Kidney (tissue), 14 donors: ENCODE results near the gene CTSS. TPM values are rescaled to one million over a fixed set of nuclear protein-coding genes. Genes with fewer than 3 reads are reported as not detected.
"Not testable (repeated sequence)": the region's sequence is repeated elsewhere in the genome, so short reads cannot be mapped to it uniquely, and the experiment has no call there.

Experiments used
- DNase-seq, 5 donors: peaks; one replicate each; pipeline ENCODE4 v3.0.0-alpha.2; 2013 to 2020
- FAIRE-seq: peaks from 2 replicates; lab custom pipeline; 2012; peaks lifted over from hg19 to GRCh38; lab: Jason Lieb, UNC
- H3K27ac ChIP-seq, 2 donors: one replicate each; pipeline ENCODE4 v1.7.0; 2013; ENCODE audit warnings: low read depth in 2 of 2, low read length in 2 of 2, inconsistent platforms in 1 of 2
- H3K27me3 ChIP-seq: one replicate; pipeline ENCODE4 v1.7.1; 2013; ENCODE audit warnings: low read length, inconsistent platforms; ENCODE audit not compliant: control insufficient read depth, insufficient read depth
- H3K36me3 ChIP-seq, 3 donors: one replicate each; pipeline versions ENCODE4 v1.7.0 to v1.7.1; 2013; ENCODE audit warnings: low read length in 3 of 3, control low read depth in 1 of 3, inconsistent platforms in 1 of 3; ENCODE audit not compliant: insufficient read depth in 3 of 3, control insufficient read depth in 2 of 3
- H3K4me1 ChIP-seq, 3 donors: one replicate each; pipeline versions ENCODE4 v1.7.0 to v1.7.1; 2013; ENCODE audit warnings: low read length in 3 of 3, inconsistent platforms in 1 of 3, low read depth in 1 of 3; ENCODE audit not compliant: control insufficient read depth in 2 of 3, insufficient read depth in 2 of 3
- H3K4me3 ChIP-seq, 3 donors: one replicate each; pipeline versions ENCODE4 v1.7.0 to v1.8.1; 2013; ENCODE audit warnings: low read length in 3 of 3, control low read depth in 1 of 3, inconsistent platforms in 1 of 3
- H3K9ac ChIP-seq, 3 donors: one replicate each; pipeline versions ENCODE4 v1.7.0 to v1.7.1; 2013; ENCODE audit warnings: low read length in 3 of 3, control low read depth in 1 of 3, inconsistent platforms in 1 of 3
- H3K9me3 ChIP-seq, 3 donors: one replicate each; pipeline versions ENCODE4 v1.7.0 to v1.7.1; 2013; ENCODE audit warnings: low read length in 3 of 3, control low read depth in 1 of 3, inconsistent platforms in 1 of 3; ENCODE audit not compliant: control insufficient read depth in 2 of 3, insufficient read depth in 1 of 3
- intact Hi-C: fragments of 100-400 bp; cut with DNase I; formaldehyde crosslinking; loops from one replicate; pipeline ENCODE4 v1.11.1; 2022
- polyA plus RNA-seq: library from polyadenylated mRNA; stranded (reverse); fragments of 350-450 nt; fragmentation: Illumina TruSeq; extraction: RNeasy Lipid Tissue Mini Kit (QIAGEN cat#74804); gene quantifications from one replicate; pipeline ENCODE4 v1.2.3, GENCODE V29; 2014; ENCODE audit warnings: low read depth, low replicate concordance; ENCODE audit not compliant: insufficient read depth
- total RNA-seq: library from RNA; stranded (reverse); fragmentation: NEBNext Ultra II Directional; extraction: Animal tissue kit (Norgen Biotek cat#: 25700); gene quantifications from one replicate; pipeline ENCODE4 v1.2.1, GENCODE V29; 2021
- TF ChIP-seq, protein P1 (sequence below): IDR thresholded peaks from 3 replicates; pipeline ENCODE4 v1.5.1; 2012; ENCODE audit warnings: mild to moderate bottlenecking, moderate library complexity, borderline replicate concordance; ENCODE audit not compliant: insufficient read depth; ENCODE audit errors: extremely low read depth
- donor health status: control.
- donor health status: control.
- donor health status: control.
- donor health status: control.
- donor health status: control.
- donor health status: DM: yes; HTN: yes; CAD: no.
- donor health status: Normal renal cell carcinoma (clear cell type).

The CTSS gene
- total and polyA plus RNA-seq, 2 donors from 2014 or later: 5.3 to 109 TPM

DNA sequence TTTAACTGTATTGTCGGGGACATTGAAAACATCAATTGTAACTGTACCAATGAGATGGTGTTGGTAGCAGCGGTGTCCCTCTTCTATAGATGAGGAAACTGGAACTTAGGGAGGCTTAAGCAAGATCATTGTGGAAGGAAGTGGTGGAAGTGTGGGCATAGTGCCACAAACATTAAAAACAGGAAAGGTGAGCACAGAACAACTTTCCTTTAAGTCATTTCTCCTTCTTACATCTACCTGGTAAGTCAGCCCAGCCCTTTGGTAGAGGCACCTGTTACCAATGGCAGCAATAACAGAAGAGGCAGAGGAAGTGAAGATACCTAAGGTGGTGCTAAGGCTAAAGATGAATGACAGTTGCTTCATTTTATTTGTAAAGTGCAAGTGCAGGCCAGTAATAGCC, 12.0 kb upstream of the CTSS start:
- no peak overlapping the region for H3K27ac ChIP-seq
- H3K27me3 ChIP-seq: no peaks in the 10 kb centered on the region
- no peaks in the 10 kb centered on the region for H3K9me3 ChIP-seq
- no peak for DNase-seq
- H3K36me3 ChIP-seq: no peaks in the 10 kb centered on the region
- no peak overlapping the region for H3K9ac ChIP-seq
- TF ChIP-seq, protein P1, sequence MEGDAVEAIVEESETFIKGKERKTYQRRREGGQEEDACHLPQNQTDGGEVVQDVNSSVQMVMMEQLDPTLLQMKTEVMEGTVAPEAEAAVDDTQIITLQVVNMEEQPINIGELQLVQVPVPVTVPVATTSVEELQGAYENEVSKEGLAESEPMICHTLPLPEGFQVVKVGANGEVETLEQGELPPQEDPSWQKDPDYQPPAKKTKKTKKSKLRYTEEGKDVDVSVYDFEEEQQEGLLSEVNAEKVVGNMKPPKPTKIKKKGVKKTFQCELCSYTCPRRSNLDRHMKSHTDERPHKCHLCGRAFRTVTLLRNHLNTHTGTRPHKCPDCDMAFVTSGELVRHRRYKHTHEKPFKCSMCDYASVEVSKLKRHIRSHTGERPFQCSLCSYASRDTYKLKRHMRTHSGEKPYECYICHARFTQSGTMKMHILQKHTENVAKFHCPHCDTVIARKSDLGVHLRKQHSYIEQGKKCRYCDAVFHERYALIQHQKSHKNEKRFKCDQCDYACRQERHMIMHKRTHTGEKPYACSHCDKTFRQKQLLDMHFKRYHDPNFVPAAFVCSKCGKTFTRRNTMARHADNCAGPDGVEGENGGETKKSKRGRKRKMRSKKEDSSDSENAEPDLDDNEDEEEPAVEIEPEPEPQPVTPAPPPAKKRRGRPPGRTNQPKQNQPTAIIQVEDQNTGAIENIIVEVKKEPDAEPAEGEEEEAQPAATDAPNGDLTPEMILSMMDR: no peak
- no peaks in the 10 kb centered on the region for H3K4me1 ChIP-seq
- no peak for FAIRE-seq
- no peak overlapping the region for H3K4me3 ChIP-seq
- intact Hi-C loops: no loop called here

DNA sequence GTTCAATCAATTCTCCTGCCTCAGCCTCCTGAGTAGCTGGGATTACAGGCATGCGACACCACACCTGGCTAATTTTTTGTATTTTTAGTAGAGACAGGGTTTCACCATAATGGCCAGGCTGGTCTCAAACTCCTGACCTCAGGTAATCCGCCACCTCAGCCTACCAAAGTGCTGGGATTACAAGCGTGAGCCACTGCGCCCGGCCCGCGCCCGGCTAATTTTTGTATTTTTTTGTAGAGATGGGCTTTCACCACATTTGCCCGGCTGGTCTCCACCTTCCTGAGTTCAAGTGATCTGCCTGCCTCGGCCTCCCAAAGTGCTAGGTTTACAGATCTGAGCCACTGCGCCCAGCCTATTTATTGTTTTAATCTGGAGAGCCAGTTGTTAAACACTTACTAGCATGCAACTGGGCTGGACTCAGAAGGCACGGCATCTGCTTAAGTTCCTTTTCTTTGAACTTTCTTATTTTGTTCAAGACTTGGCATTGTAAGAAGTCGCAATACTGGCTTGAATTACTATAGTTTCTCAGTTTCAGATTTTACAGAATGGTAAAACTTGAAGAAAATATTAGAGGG, 10.4 kb upstream of the CTSS start:
- intact Hi-C loops, H3K36me3 ChIP-seq, H3K9ac ChIP-seq, H3K9me3 ChIP-seq, H3K27ac ChIP-seq, DNase-seq, H3K4me1 ChIP-seq, H3K4me3 ChIP-seq, H3K27me3 ChIP-seq, FAIRE-seq: not testable (repeated sequence)

- FAIRE-seq (no peak), DNase-seq (no peak)
- TF ChIP-seq, protein P1: no peak
- Histone ChIP-seq H3K4me3 (no peak overlapping the region), H3K36me3 (no peaks in the 10 kb centered on the region), H3K27me3 (no peaks in the 10 kb centered on the region), H3K9ac (no peak overlapping the region), H3K9me3 (no peaks in the 10 kb centered on the region), H3K27ac (no peak overlapping the region), H3K4me1 (no peaks in the 10 kb centered on the region)
- intact Hi-C loops: no loop called here
These were observed 9.7 kb upstream of the CTSS start for GRCh38 chr1:150775276-150775675.

- FAIRE-seq (no peak), DNase-seq (no peak)
- Histone ChIP-seq H3K27ac (no peak overlapping the region), H3K4me3 (no peak overlapping the region), H3K9me3 (no peaks in the 10 kb centered on the region), H3K4me1 (no peaks in the 10 kb centered on the region), H3K36me3 (no peaks in the 10 kb centered on the region), H3K9ac (no peak overlapping the region), H3K27me3 (no peaks in the 10 kb centered on the region)
- intact Hi-C loops: no loop called here
- TF ChIP-seq, protein P1: no peak
These were observed 6.7 kb upstream of the CTSS start for GRCh38 chr1:150772326-150772725.

- H3K4me1 ChIP-seq, H3K27ac ChIP-seq, H3K4me3 ChIP-seq, H3K27me3 ChIP-seq, H3K9ac ChIP-seq, FAIRE-seq, DNase-seq, H3K36me3 ChIP-seq, H3K9me3 ChIP-seq, intact Hi-C loops: not testable (repeated sequence)
These were observed 2.1 kb upstream of the CTSS start for GRCh38 chr1:150767704-150768103.

DNA sequence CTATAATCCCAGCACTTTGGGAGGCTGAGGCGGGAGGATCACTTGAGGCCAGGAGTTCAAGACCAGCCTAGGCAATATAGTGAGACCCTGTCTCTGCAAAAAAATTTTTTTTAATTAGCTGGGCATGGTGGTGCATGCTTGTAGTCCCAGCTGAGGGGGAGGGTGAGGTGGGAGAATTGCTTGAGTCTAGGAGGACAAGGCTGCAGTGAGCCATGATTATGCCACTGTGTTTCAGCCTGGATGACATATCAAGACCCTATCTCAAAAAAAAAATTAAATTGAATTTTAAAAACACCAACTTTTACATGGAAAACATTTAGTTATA, 361 bp upstream of the CTSS start:
- FAIRE-seq, H3K4me1 ChIP-seq, H3K27ac ChIP-seq, H3K27me3 ChIP-seq, DNase-seq, H3K36me3 ChIP-seq, H3K9me3 ChIP-seq, intact Hi-C loops, H3K9ac ChIP-seq: not testable (repeated sequence)
- peak overlapping the region in 1 of 3 donors; percentile 55 for H3K4me3 ChIP-seq
